Measurements from ENCODE around the gene FOXN3. TPM values are rescaled to one million over a fixed set of nuclear protein-coding genes. Genes with fewer than 3 reads are reported as not detected.
A peak's percentile ranks its signal among the peaks of the same experiment; 100 is the strongest.

The FOXN3 gene
- total RNA-seq, 4 donors from 2014 or later, result 91.7 to 207 (median 125) TPM

- ATAC-seq (ENCODE audit: low FRiP score), result peak; percentile 29
- TF ChIP-seq CTCF (IDR thresholded peaks at IDR 0.05), result no peak
- no peak for DNase-seq (ENCODE audit: low spot score)
These were observed 245.4 kb downstream of the FOXN3 start for GRCh38 chr14:89171628-89172027.

- DNase-seq (ENCODE audit: low spot score), result no peak
- ATAC-seq (ENCODE audit: low FRiP score), result peak; percentile 38
- TF ChIP-seq CTCF (IDR thresholded peaks at IDR 0.05), result no peak
These were observed 245.9 kb downstream of the FOXN3 start for GRCh38 chr14:89171168-89171567.

- ATAC-seq (ENCODE audit: low FRiP score) (no peak), DNase-seq (ENCODE audit: low spot score) (no peak)
- TF ChIP-seq CTCF (IDR thresholded peaks at IDR 0.05), result no peak
These were observed 249.3 kb downstream of the FOXN3 start for GRCh38 chr14:89167705-89168104.

- ATAC-seq (ENCODE audit: low FRiP score), result no peak
- no peak for TF ChIP-seq CTCF (IDR thresholded peaks at IDR 0.05)
- DNase-seq (ENCODE audit: low spot score), result no peak
These were observed 250.4 kb downstream of the FOXN3 start for GRCh38 chr14:89166633-89167032.

DNA sequence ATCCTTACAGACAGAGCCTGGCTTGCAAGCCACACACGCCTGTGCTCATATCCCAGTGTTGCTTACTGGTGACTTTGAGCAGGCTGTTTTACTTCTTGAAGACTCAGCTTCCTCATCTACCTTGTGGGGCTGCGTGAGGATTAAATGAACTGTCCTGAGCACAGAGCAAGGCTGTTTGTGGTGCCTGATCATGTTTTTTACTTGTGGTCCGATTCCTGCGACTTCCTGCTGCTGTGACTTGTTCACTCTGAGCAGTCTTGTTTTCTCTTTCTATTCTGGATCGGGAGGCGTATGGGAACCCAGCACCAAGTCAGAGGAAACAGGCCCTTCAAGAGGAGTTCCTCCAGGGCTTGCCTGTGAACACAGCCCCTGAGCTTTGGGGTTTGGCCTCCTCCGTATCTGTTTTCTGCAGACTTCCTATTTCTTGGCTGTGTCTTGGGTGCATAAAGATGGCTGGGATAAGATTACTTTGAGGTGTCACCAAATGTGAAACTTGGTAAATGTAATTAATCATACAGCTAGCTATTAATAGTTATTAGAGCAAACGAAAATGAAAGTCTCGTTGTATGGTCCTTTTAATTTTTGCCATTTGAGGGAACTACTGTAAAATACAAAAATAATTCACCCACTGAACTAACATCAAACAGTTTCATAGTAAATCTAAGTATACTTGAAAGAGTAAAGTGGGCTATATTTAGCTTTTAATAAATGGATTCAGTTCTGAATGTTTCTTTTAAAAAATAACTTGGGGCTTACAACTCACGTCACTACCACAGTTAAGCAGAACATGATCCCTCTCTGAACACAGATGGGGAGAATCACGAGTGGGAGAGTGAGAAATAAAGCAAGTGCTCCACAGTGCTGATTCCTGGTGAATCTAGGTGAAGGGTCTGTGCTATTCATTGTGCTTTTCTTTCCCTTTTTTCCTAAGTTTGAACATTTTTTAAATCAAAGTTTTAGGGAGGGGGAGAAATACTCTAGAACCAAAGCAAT, 251.5 kb downstream of the FOXN3 start:
- no peak for TF ChIP-seq CTCF (IDR thresholded peaks at IDR 0.05)
- DNase-seq (ENCODE audit: low spot score) (no peak), ATAC-seq (ENCODE audit: low FRiP score) (no peak)

DNA sequence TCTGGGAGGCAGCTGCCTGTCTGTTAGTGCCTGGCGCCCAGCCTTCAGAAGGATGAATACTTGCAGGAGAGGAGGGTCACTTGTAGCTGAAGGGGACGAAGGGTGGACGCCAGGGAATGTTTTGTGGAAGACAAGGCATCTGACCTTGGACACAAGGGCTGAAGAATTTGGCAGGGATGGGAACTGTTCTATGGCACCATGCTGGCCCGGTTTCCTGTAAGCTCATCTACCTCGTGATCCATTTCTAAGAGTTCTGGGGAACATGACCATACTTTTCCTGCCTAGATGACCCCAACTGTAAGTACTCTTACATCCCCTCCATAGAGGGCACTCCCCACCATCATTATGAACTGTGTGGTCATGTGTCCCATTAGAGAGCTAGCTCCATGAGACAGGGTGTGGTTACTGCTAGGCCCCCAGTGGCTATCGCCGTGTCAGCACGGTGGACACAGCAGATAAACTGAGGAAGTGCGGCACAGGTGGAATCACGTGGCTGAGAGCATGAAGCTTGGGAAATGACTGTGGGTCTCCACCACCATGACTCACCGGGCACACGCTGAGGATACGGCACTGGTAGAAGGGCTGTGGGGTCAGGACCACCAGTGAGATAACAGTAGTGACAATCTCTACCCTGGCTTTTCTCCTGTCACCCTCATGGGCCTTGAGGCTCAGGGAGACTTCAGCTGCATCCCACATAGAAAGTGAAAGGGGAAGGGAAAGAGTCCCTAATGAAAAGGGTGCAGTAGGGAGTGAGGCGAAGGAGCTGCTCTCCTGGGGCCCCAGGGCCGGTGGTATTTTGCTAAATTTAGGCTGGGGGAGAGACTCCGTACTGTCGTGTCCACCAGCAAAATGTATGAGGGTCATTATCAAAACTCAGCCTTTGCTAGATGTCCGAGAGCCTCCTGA, 252.6 kb downstream of the FOXN3 start:
- TF ChIP-seq CTCF (IDR thresholded peaks at IDR 0.05), result no peak
- ATAC-seq (ENCODE audit: low FRiP score), result peak; percentile 16
- no peak for DNase-seq (ENCODE audit: low spot score)

All from omental fat pad (tissue), 4 donors.